NCI-H69 (cell line): ENCODE data around the gene KRTAP1-4.

Source experiments
- DNase-seq: peaks from one replicate; lab custom pipeline; 2025; lab: John Stamatoyannopoulos, UW

KRTAP1-4 gene

DNA sequence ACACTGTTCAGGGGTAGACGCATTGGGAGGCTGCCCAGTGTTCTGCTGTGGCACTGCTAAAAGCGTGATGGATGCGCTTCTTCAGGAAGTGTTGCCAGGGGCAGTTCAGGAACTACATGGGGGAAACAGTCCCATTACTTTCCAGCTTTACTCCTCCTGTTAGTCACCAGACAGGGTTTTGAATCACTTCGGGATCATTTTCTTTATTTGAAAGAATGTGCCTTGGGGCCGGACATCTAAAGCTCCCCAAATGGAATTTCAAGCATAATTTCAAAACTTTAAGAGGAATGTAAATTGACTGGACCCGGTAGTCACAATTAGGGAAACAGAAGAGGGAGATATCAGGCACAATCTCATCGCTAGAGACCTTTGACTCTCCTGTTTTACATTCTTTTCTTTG lies 18.4 kb upstream of the KRTAP1-4 start:
- DNase-seq = no peak

- peak; percentile 30 for DNase-seq
Measured at GRCh38 chr17:41046735-41047465, 16.9 kb upstream of the KRTAP1-4 start, which contains the start of gene KRTAP2-1. Gene KRTAP2-1 (minus strand): TSS chr17:41047316. CDS start chr17:41047267, 49 bp downstream.

GRCh38 chr17:41042953-41043352 lies 13.0 kb upstream of the KRTAP1-4 start:
- DNase-seq = no peak

DNA sequence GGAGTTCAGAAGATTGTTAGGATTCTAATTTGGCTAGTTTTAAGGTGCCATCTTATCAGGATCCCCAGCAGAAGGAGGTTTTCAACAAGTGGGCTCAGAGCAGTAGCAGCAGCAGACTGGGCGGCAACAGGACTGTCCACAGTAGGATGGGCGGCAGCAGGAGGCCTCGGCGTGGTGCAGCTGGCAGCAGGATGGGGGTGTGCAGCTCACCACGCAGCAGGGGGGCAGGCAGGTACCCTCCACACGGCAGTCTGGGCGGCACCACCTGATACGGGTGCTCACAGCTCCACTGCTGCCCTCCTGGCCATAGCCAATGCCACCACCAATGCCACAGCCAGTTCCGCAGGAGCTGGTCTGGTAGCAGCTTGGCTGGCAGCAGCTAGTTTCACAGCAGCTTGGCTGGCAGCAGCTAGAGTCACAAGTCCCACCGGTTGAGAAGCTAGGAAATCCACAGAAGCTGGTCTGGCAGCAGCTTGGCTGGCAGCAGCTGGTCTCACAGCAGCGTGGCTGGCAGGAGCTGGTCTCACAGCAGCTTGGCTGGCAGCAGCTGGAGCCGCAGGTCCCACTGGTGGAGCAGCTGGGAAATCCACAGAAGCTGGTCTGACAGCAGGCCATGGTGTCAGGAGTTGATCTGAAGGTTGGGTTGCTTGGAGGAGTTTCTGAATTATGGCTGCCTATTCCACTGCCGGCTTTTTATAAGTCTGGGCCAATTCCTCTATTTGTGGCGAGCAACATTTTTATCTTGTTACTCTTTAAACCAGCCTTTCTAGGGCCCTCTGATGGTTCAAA lies 11.0 kb upstream of the KRTAP1-4 start, which contains the start of gene KRTAP1-1:
KRTAP1-1 (minus strand) TSS at position 668 of the 789 bp plus-strand sequence; CDS start at position 615, 53 bp downstream.
- DNase-seq = peak; percentile 83

GRCh38 chr17:41037853-41038350 lies 7.9 kb upstream of the KRTAP1-4 start:
- no peak for DNase-seq

GRCh38 chr17:41034346-41034935 lies 4.4 kb upstream of the KRTAP1-4 start, which contains the start of gene KRTAP1-3:
Gene KRTAP1-3 (minus strand): TSS chr17:41034874. CDS start chr17:41034821, 53 bp downstream.
- peak; percentile 86 for DNase-seq

GRCh38 chr17:41026715-41027471 lies 3.1 kb downstream of the KRTAP1-4 start, which contains the start of gene KRTAP1-5:
Gene KRTAP1-5 (minus strand): TSS chr17:41027208. CDS start chr17:41027155, 53 bp downstream.
- peak; percentile 38 for DNase-seq

GRCh38 chr17:41024697-41025096 lies 5.3 kb downstream of the KRTAP1-4 start:
- no peak for DNase-seq

- DNase-seq = peak; percentile 38
Measured at GRCh38 chr17:41020336-41020735, 9.7 kb downstream of the KRTAP1-4 start.

- DNase-seq = no peak
Measured at GRCh38 chr17:41019415-41019814, 10.6 kb downstream of the KRTAP1-4 start.

GRCh38 chr17:41018541-41018940 lies 11.5 kb downstream of the KRTAP1-4 start:
- no peak for DNase-seq

DNA sequence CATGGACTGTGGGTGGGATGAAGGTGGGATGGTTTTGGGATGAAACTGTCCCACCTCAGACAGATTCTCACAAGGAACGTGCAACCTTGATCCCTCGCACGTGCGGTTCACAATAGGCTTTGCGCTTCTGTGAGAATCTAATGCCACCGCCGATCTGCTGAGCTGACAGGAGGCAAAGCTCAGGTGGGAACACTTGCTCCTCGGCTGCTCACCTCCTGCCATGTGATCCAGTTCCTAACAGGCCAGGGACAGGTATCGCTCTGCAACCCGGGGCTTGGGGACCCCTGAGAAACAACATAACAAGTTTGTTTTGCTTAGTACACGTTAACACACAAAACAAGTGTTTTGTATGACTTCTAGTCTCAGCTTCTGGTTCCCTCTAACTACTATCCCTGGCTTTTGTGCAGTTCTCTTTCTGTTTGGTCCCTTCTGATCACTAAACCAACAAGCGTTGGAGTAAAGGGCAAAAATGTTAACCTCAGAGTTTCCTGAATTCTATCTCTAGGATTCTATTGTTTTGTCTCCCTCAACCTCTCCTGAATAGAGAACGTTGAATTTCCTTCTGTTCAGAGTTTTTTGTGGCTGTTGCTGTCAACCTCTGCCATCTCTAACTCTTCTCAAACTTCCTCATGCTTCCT lies 13.3 kb downstream of the KRTAP1-4 start:
- DNase-seq = no peak

GRCh38 chr17:41015454-41015853 lies 14.5 kb downstream of the KRTAP1-4 start:
- DNase-seq = no peak

DNA sequence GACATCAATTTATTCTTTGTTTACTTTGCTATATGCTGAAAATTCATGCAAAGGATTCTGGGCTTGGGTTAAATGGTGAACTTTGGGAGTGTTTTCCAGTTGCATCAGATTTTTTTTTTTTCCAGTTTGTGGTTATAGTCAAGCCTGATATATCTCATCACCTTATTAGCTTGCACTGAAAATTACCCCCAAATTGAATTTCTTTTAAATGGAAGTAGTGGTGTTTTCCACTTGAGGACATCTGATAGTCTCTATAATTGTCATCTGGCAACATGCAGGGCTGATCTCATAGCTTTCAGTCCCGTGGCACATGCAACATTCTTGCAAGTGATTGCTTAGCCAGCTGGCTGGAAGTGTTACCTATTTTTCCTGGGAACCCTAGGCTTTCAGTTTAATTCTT lies 16.4 kb downstream of the KRTAP1-4 start:
- DNase-seq = peak; percentile 35

DNA sequence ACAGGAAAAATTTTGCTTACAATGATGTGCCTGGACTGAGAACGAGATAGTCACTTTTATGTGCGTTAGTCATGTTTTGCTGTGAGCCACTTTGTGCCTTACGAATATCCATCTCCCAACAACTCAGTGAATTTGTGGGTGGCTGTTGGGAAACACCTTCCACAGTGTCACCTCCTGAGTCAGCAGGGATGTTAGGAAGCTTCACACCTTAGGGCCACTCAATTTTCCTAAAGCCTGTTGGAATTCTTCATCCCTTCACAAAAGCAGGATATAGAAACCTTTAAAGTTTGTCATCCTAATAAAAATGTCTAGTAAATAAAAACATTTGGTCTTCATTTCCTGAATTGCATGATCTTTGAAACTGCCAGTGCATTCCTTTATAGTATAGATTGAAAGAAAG lies 16.8 kb downstream of the KRTAP1-4 start:
- no peak for DNase-seq

DNA sequence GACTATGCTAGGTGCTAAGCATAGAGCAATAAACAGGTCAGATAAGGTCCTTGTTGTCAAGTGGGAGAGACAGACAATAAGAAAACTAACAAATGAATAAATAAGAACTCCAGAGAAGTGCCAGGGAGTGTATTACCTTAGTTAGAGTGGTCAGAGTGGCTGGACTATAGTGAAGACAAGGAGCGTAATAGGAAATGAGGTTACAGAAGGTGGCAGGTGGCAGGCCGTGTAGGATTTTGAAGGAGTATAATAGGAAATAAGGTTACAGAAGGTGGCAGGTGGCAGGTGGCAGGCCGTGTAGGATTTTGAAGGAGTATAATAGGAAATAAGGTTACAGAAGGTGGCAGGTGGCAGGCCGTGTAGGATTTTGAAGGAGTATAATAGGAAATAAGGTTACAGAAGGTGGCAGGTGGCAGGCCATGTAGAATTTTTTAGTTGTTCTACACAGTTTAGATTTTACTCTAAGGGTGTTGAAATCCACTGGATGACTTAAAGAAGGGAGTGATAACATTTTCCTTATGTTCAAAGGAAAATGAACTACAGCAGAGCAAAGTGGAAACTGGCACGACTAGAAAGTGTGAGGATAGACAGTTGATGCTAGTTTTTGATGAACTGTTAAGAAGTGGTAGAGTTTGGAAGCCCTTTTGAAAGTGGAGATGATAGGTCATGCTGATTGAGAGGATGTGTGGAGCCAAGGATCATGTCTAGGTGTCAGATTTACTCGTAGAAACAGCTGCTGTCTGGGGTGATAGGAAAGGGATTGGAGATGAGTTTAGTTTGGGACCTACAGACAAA lies 17.5 kb downstream of the KRTAP1-4 start:
- DNase-seq = no peak

DNA sequence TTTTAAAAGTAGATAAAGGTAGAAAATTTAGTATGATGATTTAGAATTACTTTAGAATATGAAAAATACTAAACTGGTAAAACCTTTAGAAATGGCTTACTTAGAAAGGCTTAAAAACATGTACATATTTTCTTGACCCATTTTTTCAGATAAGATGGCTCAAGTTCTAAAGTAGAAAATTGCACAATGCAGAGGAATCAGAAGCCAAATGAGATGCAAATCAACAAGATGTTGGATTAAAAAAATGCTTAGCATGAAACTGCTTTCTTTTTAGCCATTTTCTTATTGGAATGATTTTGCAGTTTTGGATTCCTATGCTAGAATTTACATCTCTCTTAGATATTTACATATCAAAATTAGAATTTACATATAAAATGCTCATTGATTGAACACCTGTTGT lies 19.6 kb downstream of the KRTAP1-4 start:
- DNase-seq = no peak

- DNase-seq = no peak
Measured at GRCh38 chr17:41009936-41010335, 20.1 kb downstream of the KRTAP1-4 start.

DNA sequence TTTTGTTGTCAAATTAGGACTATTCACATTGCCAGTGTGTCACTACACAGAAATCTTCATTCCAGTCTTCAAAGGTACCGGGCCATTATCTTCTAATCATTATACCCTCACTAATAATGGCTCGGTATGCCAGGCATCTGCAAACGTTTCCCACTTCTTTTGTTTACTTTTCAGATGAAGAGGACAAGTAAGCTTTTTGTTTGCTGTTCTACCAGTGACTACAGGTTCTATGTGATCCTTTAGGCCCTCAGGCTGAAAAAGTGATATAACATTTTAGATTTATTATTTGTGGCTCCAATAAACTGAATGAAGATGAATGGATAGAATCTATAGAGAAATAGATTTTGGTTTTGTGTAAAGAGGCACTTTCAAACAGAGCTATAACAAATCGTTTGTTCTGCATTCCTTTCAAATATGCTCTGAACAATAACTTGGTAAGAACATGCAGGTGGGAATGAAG lies 20.7 kb downstream of the KRTAP1-4 start:
- DNase-seq = peak; percentile 54

DNA sequence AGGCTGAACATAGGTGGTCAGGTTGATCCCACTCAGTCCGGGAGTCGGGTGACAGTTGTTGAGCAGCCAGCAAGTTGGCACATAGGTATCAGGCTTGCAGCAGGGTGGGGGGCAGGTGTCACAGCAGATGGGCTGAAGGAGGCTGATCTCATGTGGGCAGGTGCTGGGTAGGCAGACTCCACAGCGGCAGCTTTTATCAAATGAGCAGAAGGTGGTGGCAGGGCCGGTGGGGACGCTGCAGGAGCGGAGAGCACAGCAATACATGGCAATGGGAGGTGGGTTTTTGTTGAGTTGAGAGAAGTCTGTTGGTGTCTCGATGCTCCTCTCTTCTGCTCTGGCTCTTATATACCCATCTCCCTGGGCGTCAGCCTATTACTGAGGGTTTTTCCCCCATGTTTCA lies 21.2 kb downstream of the KRTAP1-4 start, which contains the start of gene KRTAP3-1:
KRTAP3-1 (minus strand) TSS at position 318 of the 400 bp plus-strand sequence; CDS start at position 264, 54 bp downstream.
- DNase-seq = peak; percentile 51
